CD14-positive monocyte (primary cell): Measurements from ENCODE around the gene IMMP2L. TPM values are rescaled to one million over a fixed set of nuclear protein-coding genes. Genes with fewer than 3 reads are reported as not detected.

Experiments used
- DNase-seq, 3 donors: peaks; one replicate each; pipeline ENCODE4 v3.0.0-alpha.2; 2011 to 2022
- H2AFZ ChIP-seq: 2 replicates; pipeline ENCODE4 v1.6.0; 2012; ENCODE audit warnings: mild to moderate bottlenecking, low read depth, low read length, inconsistent platforms; ENCODE audit not compliant: insufficient read depth, poor library complexity, severe bottlenecking
- H3K27ac ChIP-seq, 2 donors: 1 replicate in 1 of 2; 2 replicates in 1 of 2; pipeline ENCODE4 v1.5.1; 2012 to 2013; ENCODE audit warnings: low read length in 2 of 2, control low read depth in 1 of 2, inconsistent platforms in 1 of 2, low read depth in 1 of 2, mild to moderate bottlenecking in 1 of 2
- H3K27me3 ChIP-seq, 2 donors: one replicate each; pipeline versions ENCODE4 v1.6.0 to v1.6.1; 2011 to 2013; ENCODE audit warnings: low read length in 2 of 2; ENCODE audit not compliant: control insufficient read depth in 2 of 2, insufficient read depth in 2 of 2
- H3K36me3 ChIP-seq, 2 donors: replicated peaks in 1 of 2; 1 replicate in 1 of 2; 2 replicates in 1 of 2; pipeline versions ENCODE4 v1.5.1 to v1.6.1; 2012 to 2013; ENCODE audit warnings: low read length in 2 of 2, control low read depth in 1 of 2, inconsistent platforms in 1 of 2, mild to moderate bottlenecking in 1 of 2; ENCODE audit not compliant: insufficient read depth in 2 of 2, control insufficient read depth in 1 of 2
- H3K4me1 ChIP-seq, 2 donors: 1 replicate in 1 of 2; 2 replicates in 1 of 2; pipeline versions ENCODE4 v1.5.1 to v1.6.1; 2012 to 2013; ENCODE audit warnings: low read length in 2 of 2, control low read depth in 1 of 2, inconsistent platforms in 1 of 2, mild to moderate bottlenecking in 1 of 2, moderate library complexity in 1 of 2; ENCODE audit not compliant: insufficient read depth in 2 of 2, control insufficient read depth in 1 of 2
- H3K4me2 ChIP-seq: replicated peaks from 2 replicates; pipeline ENCODE3; 2012; ENCODE audit warnings: low read length, moderate library complexity, mild to moderate bottlenecking; ENCODE audit not compliant: poor library complexity, severe bottlenecking; ENCODE audit errors: extremely low read depth
- H3K4me3 ChIP-seq, 3 experiments: fragments of 200-600 bp in 1 of 3; sonication (generic) in 1 of 3; replicated peaks in 1 of 3; 1 replicate in 2 of 3; 2 replicates in 1 of 3; pipeline ENCODE4 v1.5.1; 2011 to 2013; ENCODE audit warnings: low read length in 3 of 3, mild to moderate bottlenecking in 3 of 3, control low read depth in 2 of 3, low read depth in 2 of 3, inconsistent platforms in 1 of 3, moderate library complexity in 1 of 3
- H3K79me2 ChIP-seq: 2 replicates; pipeline ENCODE4 v1.6.0; 2012; ENCODE audit warnings: mild to moderate bottlenecking, control low read depth, inconsistent platforms, low read length, moderate library complexity; ENCODE audit not compliant: insufficient read depth
- H3K9ac ChIP-seq: 2 replicates; pipeline ENCODE4 v1.6.0; 2017; ENCODE audit warnings: low read length, mild to moderate bottlenecking; ENCODE audit not compliant: insufficient read depth, poor library complexity, severe bottlenecking
- H3K9me3 ChIP-seq, 2 donors: replicated peaks in 1 of 2; 1 replicate in 1 of 2; 2 replicates in 1 of 2; pipeline versions ENCODE4 v1.5.1 to v1.6.1; 2012 to 2013; ENCODE audit warnings: low read length in 2 of 2, control low read depth in 1 of 2; ENCODE audit not compliant: control insufficient read depth in 1 of 2, insufficient read depth in 1 of 2
- H4K20me1 ChIP-seq: 2 replicates; pipeline ENCODE4 v1.6.0; 2012; ENCODE audit warnings: mild to moderate bottlenecking, low read length, control low read depth, moderate library complexity; ENCODE audit not compliant: insufficient read depth
- H3K27ac Mint-ChIP-seq, 7 donors: one replicate each; pipeline ENCODE4 v1.8.0; 2020; ENCODE audit warnings: mild to moderate bottlenecking in 7 of 7, mixed read lengths in 7 of 7, moderate library complexity in 6 of 7, inconsistent platforms in 2 of 7
- H3K27me3 Mint-ChIP-seq, 3 donors: one replicate each; pipeline ENCODE4 v1.8.0; 2021 to 2022; ENCODE audit warnings: low read depth in 3 of 3, mild to moderate bottlenecking in 3 of 3, mixed read lengths in 3 of 3, moderate library complexity in 3 of 3, inconsistent platforms in 1 of 3
- H3K36me3 Mint-ChIP-seq, 2 donors: one replicate each; pipeline ENCODE4 v1.8.0; 2020; ENCODE audit warnings: mixed read lengths in 2 of 2, inconsistent platforms in 1 of 2, mild to moderate bottlenecking in 1 of 2
- H3K4me1 Mint-ChIP-seq: one replicate; pipeline ENCODE4 v1.8.0; 2020; ENCODE audit warnings: mild to moderate bottlenecking, mixed read lengths
- H3K4me3 Mint-ChIP-seq, 2 donors: one replicate each; pipeline ENCODE4 v1.8.0; 2020; ENCODE audit warnings: mild to moderate bottlenecking in 2 of 2, mixed read lengths in 2 of 2, moderate library complexity in 1 of 2
- H3K9me3 Mint-ChIP-seq, 7 donors: one replicate each; pipeline ENCODE4 v1.8.0; 2020 to 2022; ENCODE audit warnings: mixed read lengths in 7 of 7, mild to moderate bottlenecking in 6 of 7, moderate library complexity in 6 of 7, inconsistent platforms in 2 of 7
- CTCF ChIP-seq: fragments of 200-600 bp; IDR thresholded peaks from one replicate; pipeline ENCODE4 v1.8.0; 2022; ENCODE audit warnings: antibody characterized with exemption, mild to moderate bottlenecking
- WGBS: methylation state at CpG from one replicate; pipeline ENCODE4 v1.1.5; 2013; ENCODE audit warnings: missing lambda C conversion rate; ENCODE audit not compliant: insufficient coverage; 5-methylcytosine and 5-hydroxymethylcytosine counted together
- intact Hi-C, 2 donors: fragments of 100-400 bp; cut with micrococcal nuclease; formaldehyde crosslinking; loops; one replicate each; pipeline versions ENCODE4 v1.15.0 to v1.15.1; 2023
- polyA plus RNA-seq, 3 donors: library from polyadenylated mRNA; depleted of rRNA in 1 of 3; unstranded in 2 of 3; stranded (reverse) in 1 of 3; fragments of 300-500 nt in 2 of 3; fragments of >200 nt in 1 of 3; fragmentation: Illumina TruSeq in 2 of 3; gene quantifications; 1 replicate in 2 of 3; 2 replicates in 1 of 3; pipeline ENCODE4 v1.2.3, GENCODE V29; 2012 to 2021

The IMMP2L gene
- polyA plus RNA-seq, 3 donors, result 1.9 to 6.4 (median 6.2) TPM

GRCh38 chr7:111088328-111088727 is 474.0 kb downstream of the IMMP2L start:
- no peak overlapping the region for H3K4me3 ChIP-seq
- Mint-ChIP-seq H3K4me1 (peaks cover 1% of the 10 kb centered on the region), H3K27me3 (peaks cover 0 to 3% (median 3%) of the 10 kb centered on the region in 3 donors), H3K9me3 (peaks cover 0 to 3% (median 0%) of the 10 kb centered on the region in 7 donors), H3K36me3 (no peaks in the 10 kb centered on the region), H3K4me3 (no peak overlapping the region), H3K27ac (no peak overlapping the region)
- H3K4me2 ChIP-seq, result no peak overlapping the region
- intact Hi-C loops, result no loop called here
- no peaks in the 10 kb centered on the region for H4K20me1 ChIP-seq
- TF ChIP-seq CTCF, result no peak
- no peaks in the 10 kb centered on the region for H3K4me1 ChIP-seq
- no peak for DNase-seq
- no peak overlapping the region for H2AFZ ChIP-seq
- no peaks in the 10 kb centered on the region for H3K79me2 ChIP-seq
- no CpG with 5 or more reads among the region's 1 CpG for WGBS
- H3K36me3 ChIP-seq, result no peaks in the 10 kb centered on the region
- no peak overlapping the region for H3K27ac ChIP-seq
- H3K9ac ChIP-seq, result no peak overlapping the region
- H3K27me3 ChIP-seq, result no peaks in the 10 kb centered on the region
- no peaks in the 10 kb centered on the region for H3K9me3 ChIP-seq

GRCh38 chr7:111086532-111086931 is 475.8 kb downstream of the IMMP2L start:
- Histone ChIP-seq H2AFZ (no peak overlapping the region), H3K79me2 (no peaks in the 10 kb centered on the region), H3K9me3 (no peaks in the 10 kb centered on the region), H3K27me3 (no peaks in the 10 kb centered on the region), H3K4me3 (no peak overlapping the region), H3K4me1 (no peaks in the 10 kb centered on the region), H3K36me3 (no peaks in the 10 kb centered on the region), H4K20me1 (no peaks in the 10 kb centered on the region), H3K9ac (no peak overlapping the region), H3K4me2 (no peak overlapping the region), H3K27ac (no peak overlapping the region)
- Mint-ChIP-seq H3K36me3 (no peaks in the 10 kb centered on the region), H3K4me1 (peaks cover 3% of the 10 kb centered on the region), H3K4me3 (no peak overlapping the region), H3K9me3 (peaks cover 0 to 3% (median 0%) of the 10 kb centered on the region in 7 donors), H3K27me3 (peaks cover 0 to 4% (median 3%) of the 10 kb centered on the region in 3 donors), H3K27ac (no peak overlapping the region)
- TF ChIP-seq CTCF, result no peak
- peak in 1 of 3 donors; percentile 49 for DNase-seq
- WGBS, result 100% methylated on average over 1 of the region's 2 CpGs
- intact Hi-C loops, result no loop called here
